Loucy (cell line): ENCODE data around the gene SLC7A9.

Experiments
- H2AFZ ChIP-seq: fragments of 200-600 bp; sonication (generic); 2 replicates; pipeline ENCODE4 v1.6.0; 2016; ENCODE audit warnings: antibody characterized with exemption, mild to moderate bottlenecking, low read length, moderate library complexity
- H3F3A ChIP-seq: fragments of 200-600 bp; 2 replicates; pipeline ENCODE4 v1.6.0; 2016; ENCODE audit warnings: antibody characterized with exemption, low read depth, mild to moderate bottlenecking
- H3K27me3 ChIP-seq: fragments of 200-600 bp; sonication (generic); 2 replicates; pipeline ENCODE4 v1.6.1; 2014; ENCODE audit warnings: low read length, mild to moderate bottlenecking; ENCODE audit not compliant: insufficient read depth, poor library complexity, severe bottlenecking
- H3K36me3 ChIP-seq: fragments of 200-600 bp; sonication (generic); 2 replicates; pipeline ENCODE4 v1.6.1; 2016; ENCODE audit warnings: low read length; ENCODE audit not compliant: insufficient read depth
- H3K4me1 ChIP-seq: fragments of 200-600 bp; sonication (generic); 2 replicates; pipeline ENCODE4 v1.5.1; 2014; ENCODE audit warnings: low read length, mild to moderate bottlenecking; ENCODE audit not compliant: insufficient read depth, poor library complexity, severe bottlenecking
- H3K4me2 ChIP-seq: fragments of 200-600 bp; sonication (generic); 2 replicates; pipeline ENCODE4 v1.6.0; 2014; ENCODE audit warnings: antibody characterized with exemption, low read length, low read depth, mild to moderate bottlenecking; ENCODE audit not compliant: poor library complexity, severe bottlenecking
- H3K4me3 ChIP-seq: fragments of 200-600 bp; sonication (generic); 2 replicates; pipeline ENCODE4 v1.5.1; 2014; ENCODE audit warnings: low read length, mild to moderate bottlenecking, mixed read lengths; ENCODE audit not compliant: poor library complexity, severe bottlenecking
- H3K79me2 ChIP-seq: fragments of 200-600 bp; sonication (generic); 2 replicates; pipeline ENCODE4 v1.6.1; 2014; ENCODE audit warnings: low read length; ENCODE audit not compliant: insufficient read depth
- H3K9ac ChIP-seq: fragments of 200-600 bp; sonication (generic); 2 replicates; pipeline ENCODE4 v1.6.0; 2014; ENCODE audit warnings: mild to moderate bottlenecking, low read depth, low read length, moderate library complexity; ENCODE audit not compliant: poor library complexity, severe bottlenecking
- H3K9me2 ChIP-seq: fragments of 200-600 bp; sonication (generic); replicated peaks from 2 replicates; pipeline ENCODE4 v1.6.1; 2016; ENCODE audit warnings: low read depth, low read length, mixed read lengths
- H3K9me3 ChIP-seq: fragments of 200-600 bp; sonication (generic); 2 replicates; pipeline ENCODE4 v1.6.1; 2014; ENCODE audit warnings: mild to moderate bottlenecking, antibody characterized with exemption, low read length, low read depth; ENCODE audit not compliant: insufficient read depth
- H4K20me1 ChIP-seq: fragments of 200-600 bp; sonication (generic); 2 replicates; pipeline ENCODE4 v1.6.0; 2014; ENCODE audit warnings: antibody characterized with exemption, low read length, mild to moderate bottlenecking; ENCODE audit not compliant: insufficient read depth, poor library complexity, severe bottlenecking
- CTCF ChIP-seq: fragments of 200-600 bp; sonication (generic); conservative IDR thresholded peaks from 2 replicates; pipeline ENCODE4 v1.5.1; 2014; ENCODE audit warnings: mild to moderate bottlenecking, antibody characterized with exemption, low read length
- EZH2phosphoT487 ChIP-seq: fragments of 200-600 bp; IDR thresholded peaks from 2 replicates; pipeline ENCODE4 v1.6.1; 2018; ENCODE audit warnings: antibody characterized with exemption, mild to moderate bottlenecking, moderate library complexity, borderline replicate concordance

The SLC7A9 gene

GRCh38 chr19:32823747-32824102 is 45.8 kb downstream of the SLC7A9 start:
- H3K9me2 ChIP-seq, result no peaks in the 10 kb centered on the region
- no peak overlapping the region for H2AFZ ChIP-seq
- H3K4me2 ChIP-seq, result no peak overlapping the region
- no peaks in the 10 kb centered on the region for H4K20me1 ChIP-seq
- no peak overlapping the region for H3K9ac ChIP-seq
- H3K9me3 ChIP-seq, result no peaks in the 10 kb centered on the region
- H3K27me3 ChIP-seq, result no peaks in the 10 kb centered on the region
- TF ChIP-seq CTCF (no peak), EZH2phosphoT487 (no peak)
- peaks cover 3% of the 10 kb centered on the region for H3K4me1 ChIP-seq
- H3F3A ChIP-seq, result no peaks in the 10 kb centered on the region
- H3K36me3 ChIP-seq, result no peaks in the 10 kb centered on the region
- H3K4me3 ChIP-seq, result no peak overlapping the region
- H3K79me2 ChIP-seq, result no peaks in the 10 kb centered on the region

GRCh38 chr19:32822916-32823746 is 46.4 kb downstream of the SLC7A9 start:
- H4K20me1 ChIP-seq, result no peaks in the 10 kb centered on the region
- no peaks in the 10 kb centered on the region for H3F3A ChIP-seq
- H2AFZ ChIP-seq, result no peak overlapping the region
- no peaks in the 10 kb centered on the region for H3K36me3 ChIP-seq
- H3K4me3 ChIP-seq, result no peak overlapping the region
- H3K27me3 ChIP-seq, result no peaks in the 10 kb centered on the region
- no peaks in the 10 kb centered on the region for H3K79me2 ChIP-seq
- H3K9me2 ChIP-seq, result no peaks in the 10 kb centered on the region
- TF ChIP-seq EZH2phosphoT487 (no peak), CTCF (no peak)
- no peak overlapping the region for H3K9ac ChIP-seq
- H3K4me1 ChIP-seq, result peaks cover 3% of the 10 kb centered on the region
- no peaks in the 10 kb centered on the region for H3K9me3 ChIP-seq
- no peak overlapping the region for H3K4me2 ChIP-seq

GRCh38 chr19:32819419-32820400 is 49.9 kb downstream of the SLC7A9 start:
- Histone ChIP-seq H4K20me1 (no peaks in the 10 kb centered on the region), H3K9me3 (no peaks in the 10 kb centered on the region), H3F3A (no peaks in the 10 kb centered on the region), H3K4me2 (no peak overlapping the region), H3K79me2 (no peaks in the 10 kb centered on the region), H3K36me3 (no peaks in the 10 kb centered on the region), H2AFZ (no peak overlapping the region), H3K4me3 (no peak overlapping the region), H3K27me3 (no peaks in the 10 kb centered on the region), H3K9me2 (no peaks in the 10 kb centered on the region), H3K4me1 (peaks cover 3% of the 10 kb centered on the region), H3K9ac (no peak overlapping the region)
- TF ChIP-seq CTCF (no peak), EZH2phosphoT487 (no peak)
